Right ventricle myocardium inferior (tissue), 1 donor: ENCODE data around the gene REXO1. TPM values are rescaled to one million over a fixed set of nuclear protein-coding genes. Genes with fewer than 3 reads are reported as not detected.
A peak's percentile ranks its signal among the peaks of the same experiment; 100 is the strongest.

Experiments used
- ATAC-seq: fragments of 200-7000 bp; cut with Tn5 transposase; one replicate; pipeline ENCODE4 v1.9.1; 2020; ENCODE audit warnings: mild to moderate bottlenecking, moderate library complexity
- DNase-seq: peaks from one replicate; pipeline ENCODE4 v3.0.0; 2021; ENCODE audit errors: missing footprints
- intact Hi-C: fragments of 100-400 bp; cut with DNase I; formaldehyde crosslinking; loops from one replicate; pipeline ENCODE4 v1.11.0; 2022
- total RNA-seq: library from RNA; stranded (reverse); fragmentation: NEBNext Ultra II Directional; extraction: Animal tissue kit (Norgen Biotek cat#: 25700); gene quantifications from one replicate; pipeline ENCODE4 v1.2.1, GENCODE V29; 2021
- donor health status: DM: no; HTN: yes; CAD: no; lungs with severe emphysema.

Gene REXO1
- total RNA-seq, 1 donor from 2014 or later = 17.8 TPM

GRCh38 chr19:1783354-1783753, 64.9 kb downstream of the REXO1 start:
- intact Hi-C loops = no loop called here

GRCh38 chr19:1782521-1782920, 65.8 kb downstream of the REXO1 start:
- ATAC-seq = no peak
- no peak for DNase-seq
- intact Hi-C loops = no loop called here

More at GRCh38 chr19:1783354-1783753, 64.9 kb downstream of the REXO1 start:
- DNase-seq = no peak
- ATAC-seq = no peak

DNA sequence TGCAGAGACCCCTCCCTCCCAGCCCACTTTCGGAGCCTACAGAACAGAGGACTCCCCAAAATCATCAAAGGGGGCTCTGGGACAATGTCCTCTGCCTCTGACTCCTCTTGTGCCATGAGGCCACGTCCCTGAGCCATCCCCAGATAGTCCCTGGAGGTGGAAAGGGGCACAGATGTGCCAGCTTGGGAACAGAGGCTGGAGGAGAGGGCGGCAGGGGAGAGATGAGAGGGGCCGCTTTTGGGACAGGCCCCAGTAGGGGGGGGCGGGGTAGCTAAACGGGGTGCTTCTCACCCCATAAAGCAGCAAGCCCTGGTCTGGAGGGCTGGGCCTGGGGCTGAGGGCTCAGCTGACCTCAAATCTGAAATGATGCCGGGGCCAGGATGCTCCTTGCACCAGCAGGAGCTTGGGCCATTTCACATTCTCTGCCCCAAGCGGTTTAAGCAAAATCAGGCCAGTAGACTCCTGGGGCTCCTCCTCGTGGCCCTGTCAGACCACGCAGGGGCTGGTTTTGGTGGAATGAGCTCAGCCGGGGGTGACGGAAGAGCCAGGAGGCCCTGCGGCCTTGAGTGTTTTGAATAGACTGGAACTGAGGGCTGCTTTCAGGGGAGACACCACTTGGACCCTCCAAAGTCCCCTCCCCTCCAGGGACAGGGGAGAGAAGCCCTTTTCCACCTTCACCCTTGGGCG, 67.9 kb downstream of the REXO1 start:
- ATAC-seq = no peak
- intact Hi-C loops = no loop called here
- no peak for DNase-seq

DNA sequence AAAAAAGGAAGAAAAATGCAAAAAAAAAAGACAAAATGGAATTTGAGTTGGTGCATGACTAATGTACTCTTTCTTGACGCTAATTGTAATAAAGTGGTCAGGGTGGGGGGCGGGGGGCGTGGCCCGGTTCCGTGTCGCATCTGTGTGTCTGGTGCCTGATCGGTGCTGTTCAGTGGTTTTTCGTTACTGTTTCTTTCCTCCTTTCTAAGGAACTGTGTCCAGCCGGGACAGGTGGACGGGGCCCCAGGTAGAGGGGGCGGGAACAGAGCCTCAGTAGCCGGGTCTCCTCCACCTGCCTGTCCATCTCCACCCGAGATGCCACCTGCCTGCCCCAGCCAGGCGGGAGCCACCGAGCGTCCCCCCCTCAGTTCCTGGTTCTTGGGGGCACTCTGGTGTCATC, 68.7 kb downstream of the REXO1 start:
- DNase-seq (no peak), ATAC-seq (no peak)
- intact Hi-C loops = no loop called here

DNA sequence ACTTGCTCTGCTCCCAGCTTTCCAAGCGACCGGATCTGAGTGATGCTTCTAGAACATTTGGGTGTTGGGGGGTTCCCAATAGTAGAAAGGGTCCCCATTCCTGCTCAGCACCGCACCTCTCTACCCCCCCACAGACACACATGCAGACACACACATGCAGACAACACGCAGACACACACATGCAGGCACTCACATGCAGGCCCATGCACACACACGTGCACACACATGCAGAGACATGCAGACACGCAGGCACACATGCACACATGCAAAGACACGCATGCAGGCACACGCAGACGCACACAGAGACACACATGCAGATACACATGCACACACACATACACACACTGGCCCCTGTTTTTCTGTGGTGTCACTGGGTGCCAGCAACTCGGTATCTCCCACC, 71.1 kb downstream of the REXO1 start:
- ATAC-seq (no peak), DNase-seq (no peak)
- intact Hi-C loops = no loop called here

GRCh38 chr19:1776606-1777147, 71.6 kb downstream of the REXO1 start:
- DNase-seq (no peak), ATAC-seq (no peak)
- intact Hi-C loops = no loop called here

- no peak for DNase-seq
Observed at GRCh38 chr19:1775951-1776605, 72.2 kb downstream of the REXO1 start.

GRCh38 chr19:1774989-1775772, 73.1 kb downstream of the REXO1 start:
- DNase-seq = no peak
- no peak for ATAC-seq
- intact Hi-C loops = no loop called here

More at GRCh38 chr19:1775951-1776605, 72.2 kb downstream of the REXO1 start:
- intact Hi-C loops = no loop called here
- ATAC-seq = no peak

DNA sequence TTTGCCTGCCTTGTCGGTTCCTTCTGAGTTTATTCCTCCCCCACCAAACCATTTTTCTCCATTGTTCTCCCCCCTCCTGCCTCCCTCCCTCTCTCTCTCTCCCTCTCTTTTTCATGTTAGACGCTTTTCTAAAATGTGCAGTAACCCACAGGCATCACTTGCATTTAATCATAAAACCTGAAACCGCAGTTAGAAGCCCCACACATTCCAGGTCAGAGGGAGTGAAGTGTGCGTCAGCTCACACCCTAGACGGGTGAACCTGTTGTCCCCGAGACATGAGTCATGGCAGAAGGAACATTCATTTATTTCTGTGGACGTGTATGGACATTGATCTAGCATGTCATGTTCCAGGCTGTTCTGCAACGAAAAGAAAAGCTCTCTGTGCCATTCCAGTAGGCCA, 75.1 kb downstream of the REXO1 start:
- DNase-seq (no peak), ATAC-seq (no peak)
- intact Hi-C loops = no loop called here

GRCh38 chr19:1770866-1771576, 77.3 kb downstream of the REXO1 start:
- DNase-seq = no peak
- ATAC-seq = no peak
- intact Hi-C loops = no loop called here

DNA sequence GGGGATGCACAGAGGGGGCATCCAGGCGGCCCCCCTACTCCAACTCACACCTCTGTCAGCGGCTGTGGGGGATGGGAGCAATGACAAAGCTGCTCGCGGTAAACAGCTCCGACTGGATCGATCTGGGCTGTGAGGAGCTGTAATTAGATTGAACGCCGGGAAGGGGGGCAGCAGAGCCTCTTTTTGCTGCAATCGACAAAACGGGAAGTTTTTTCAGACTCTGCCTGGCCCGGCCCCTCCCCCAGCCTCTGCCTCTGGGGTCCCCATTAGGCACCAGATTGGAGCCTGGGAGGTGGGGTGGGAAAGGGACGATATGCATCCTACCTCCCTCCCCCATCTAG, 78.7 kb downstream of the REXO1 start:
- ATAC-seq (no peak), DNase-seq (no peak)
- intact Hi-C loops = no loop called here

DNA sequence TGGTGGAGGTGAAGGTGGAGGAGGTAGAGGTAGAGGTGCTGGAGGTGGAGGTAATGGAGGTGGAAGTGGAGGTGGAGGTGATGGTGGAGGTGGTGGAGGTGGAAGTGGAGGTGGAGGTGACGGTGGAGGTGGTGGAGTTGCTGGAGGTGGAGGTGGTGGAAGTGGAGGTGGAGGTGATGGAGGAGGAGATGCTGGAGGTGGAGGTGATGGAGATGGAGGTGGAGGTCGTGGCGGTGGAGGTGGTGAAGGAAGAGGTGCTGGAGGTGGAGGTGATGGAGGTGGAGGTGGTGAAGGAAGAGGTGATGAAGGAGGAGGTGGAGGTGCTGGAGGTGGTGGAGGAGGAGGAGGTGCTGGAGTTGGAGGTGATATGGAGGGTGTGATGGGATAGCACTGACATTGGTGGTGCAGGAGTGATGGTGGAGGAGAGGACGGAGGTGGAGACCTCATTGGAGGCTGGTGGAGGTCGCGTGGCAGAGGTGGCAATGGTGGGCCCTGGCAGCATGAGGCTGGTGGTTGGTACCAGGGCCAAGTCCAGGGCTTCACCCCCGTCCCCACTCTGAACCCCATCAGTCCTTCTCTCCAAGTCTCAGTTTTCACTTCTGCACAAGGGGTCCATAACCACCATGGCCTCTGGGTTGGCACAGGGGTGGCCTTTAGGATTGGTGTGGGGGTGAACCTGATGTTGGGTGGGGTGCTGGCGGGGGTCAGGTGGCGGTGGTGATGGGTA, 79.2 kb downstream of the REXO1 start:
- ATAC-seq = no peak
- intact Hi-C loops = no loop called here
- DNase-seq = no peak

- ATAC-seq = no peak
- intact Hi-C loops = no loop called here
- DNase-seq = no peak
Observed at GRCh38 chr19:1768248-1768647, 80.0 kb downstream of the REXO1 start.

GRCh38 chr19:1767464-1767933, 80.8 kb downstream of the REXO1 start:
- intact Hi-C loops = loop anchor here (2.0 kb wide), 1 partner anchor 221 kb away; no protein-coding TSS in a partner anchor
- peak; percentile 77 for DNase-seq
- peak; percentile 48 for ATAC-seq

- ATAC-seq = no peak
- intact Hi-C loops = loop anchor here (2.0 kb wide), 1 partner anchor 220 kb away; no protein-coding TSS in a partner anchor
- DNase-seq = no peak
Observed at GRCh38 chr19:1766800-1767352, 81.4 kb downstream of the REXO1 start.

GRCh38 chr19:1765904-1766799, 82.1 kb downstream of the REXO1 start:
- ATAC-seq (no peak), DNase-seq (no peak)
- intact Hi-C loops = loop anchor here (2.0 kb wide), 1 partner anchor 219 kb away; no protein-coding TSS in a partner anchor
